Mucosa of gallbladder (tissue), 1 donor: ENCODE measurements around the gene MRGPRF. TPM values are rescaled to one million over a fixed set of nuclear protein-coding genes. Genes with fewer than 3 reads are reported as not detected.
A peak's percentile ranks its signal among the peaks of the same experiment; 100 is the strongest.

Experiments used
- DNase-seq: peaks from one replicate; pipeline ENCODE4 v3.0.0-alpha.2; 2020; ENCODE audit warnings: low spot score
- total RNA-seq: library from RNA; stranded (reverse); gene quantifications from one replicate; pipeline ENCODE4 v1.2.1, GENCODE V29; 2021
- donor health status: DM: no; HTN: no; CAD: no.

MRGPRF gene
- total RNA-seq, 1 donor from 2014 or later: 43.8 TPM

GRCh38 chr11:69050592-69051380 lies 37.7 kb upstream of the MRGPRF start:
- no peak for DNase-seq

GRCh38 chr11:69049490-69049867 lies 36.4 kb upstream of the MRGPRF start:
- no peak for DNase-seq

GRCh38 chr11:69048694-69049489 lies 35.8 kb upstream of the MRGPRF start, which contains the start of gene TPCN2:
Gene TPCN2, plus strand, starts transcription at chr11:69048932. Its CDS starts 66 bp downstream, at chr11:69048998.
- DNase-seq: peak; percentile 94

- no peak for DNase-seq
Observed at GRCh38 chr11:69048031-69048693, 35.1 kb upstream of the MRGPRF start.

GRCh38 chr11:69044111-69045013 lies 31.3 kb upstream of the MRGPRF start:
- peak; percentile 76 for DNase-seq

GRCh38 chr11:69041516-69041915 lies 28.5 kb upstream of the MRGPRF start:
- no peak for DNase-seq

- no peak for DNase-seq
Observed at GRCh38 chr11:69040581-69041260, 27.7 kb upstream of the MRGPRF start.

GRCh38 chr11:69040051-69040450 lies 27.0 kb upstream of the MRGPRF start:
- no peak for DNase-seq

- no peak for DNase-seq
Observed at GRCh38 chr11:69039501-69039900, 26.5 kb upstream of the MRGPRF start.

- DNase-seq: no peak
Observed at GRCh38 chr11:69037544-69037943, 24.5 kb upstream of the MRGPRF start.

- DNase-seq: no peak
Observed at GRCh38 chr11:69037074-69037473, 24.0 kb upstream of the MRGPRF start.

- DNase-seq: no peak
Observed at GRCh38 chr11:69035946-69036340, 22.9 kb upstream of the MRGPRF start.

GRCh38 chr11:69035150-69035945 lies 22.3 kb upstream of the MRGPRF start:
- no peak for DNase-seq

- no peak for DNase-seq
Observed at GRCh38 chr11:69034123-69034867, 21.2 kb upstream of the MRGPRF start.

GRCh38 chr11:69033431-69033830 lies 20.4 kb upstream of the MRGPRF start:
- no peak for DNase-seq

- DNase-seq: no peak
Observed at GRCh38 chr11:69032833-69033232, 19.8 kb upstream of the MRGPRF start.

- DNase-seq: no peak
Observed at GRCh38 chr11:69030301-69030700, 17.3 kb upstream of the MRGPRF start.

GRCh38 chr11:69027704-69028372 lies 14.8 kb upstream of the MRGPRF start:
- no peak for DNase-seq

GRCh38 chr11:69024509-69024908 lies 11.5 kb upstream of the MRGPRF start:
- DNase-seq: no peak
